Airway epithelial cell (primary cell): ENCODE measurements around the gene DDX52. TPM values are rescaled to one million over a fixed set of nuclear protein-coding genes. Genes with fewer than 3 reads are reported as not detected.

Source experiments
- total RNA-seq: library from RNA; depleted of rRNA; stranded (reverse); fragments of >200 nt; gene quantifications from 2 replicates; pipeline ENCODE4 v1.2.3, GENCODE V29; 2015

DDX52 gene
- total RNA-seq, result 15.5 and 21.2 TPM in 2 replicates

GRCh38 chr17:37643118-37643766 is at the start of gene DDX52:
Gene DDX52, minus strand, starts transcription at chr17:37643446. Its CDS starts 26 bp downstream, at chr17:37643420.

GRCh38 chr17:37609170-37610040 is 33.8 kb downstream of the DDX52 start, which contains the start of gene SYNRG:
Gene SYNRG, minus strand, starts transcription at chr17:37609418. Its CDS starts 63 bp downstream, at chr17:37609355.

Other genes with a start within 250 kb of the DDX52 start
- gene ACACA, start 236.6 kb downstream of the DDX52 start, total RNA-seq, result 59.9 and 75.5 TPM in 2 replicates
- 11.6 and 13.0 TPM in 2 replicates for gene TADA2A, start 236.6 kb downstream of the DDX52 start, total RNA-seq
- gene DUSP14, start 153.6 kb downstream of the DDX52 start, total RNA-seq, result 41.1 and 49.0 TPM in 2 replicates
- gene SYNRG, start 34.0 kb downstream of the DDX52 start, total RNA-seq, result 7.7 and 8.8 TPM in 2 replicates
- 0.05 and 0.21 TPM in 2 replicates for gene HNF1B, start 101.6 kb upstream of the DDX52 start, total RNA-seq